ENCODE results near the gene GALNT1. TPM values are rescaled to one million over a fixed set of nuclear protein-coding genes. Genes with fewer than 3 reads are reported as not detected.
A peak's percentile ranks its signal among the peaks of the same experiment; 100 is the strongest.

The GALNT1 gene
- total RNA-seq, 1 experiment from 2014 or later = 105 TPM

DNA sequence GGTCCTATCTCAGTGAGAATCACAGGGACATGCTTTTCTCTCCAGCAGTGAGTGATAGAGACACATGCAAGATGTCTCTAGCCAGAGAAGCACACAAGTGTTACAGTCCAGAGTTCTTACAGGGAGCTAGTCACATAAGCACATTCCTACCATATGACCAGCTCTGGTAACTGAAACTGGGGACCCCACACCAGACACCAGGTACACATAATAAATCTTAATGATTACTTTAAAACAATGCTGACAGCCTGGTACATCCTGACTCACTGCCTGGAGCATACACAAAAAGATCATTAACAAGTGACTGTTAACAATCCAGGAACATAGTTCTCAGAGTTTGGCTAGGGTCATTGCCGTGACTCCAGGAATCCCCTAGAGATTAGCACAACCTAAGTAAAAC, 53.6 kb downstream of the GALNT1 start:
- CTCF ChIA-PET = interaction anchor here (0.5 to 1.2 kb wide), 3 partner anchors 19 to 157 kb away, joined by 3 to 4 read pairs (median 4); no protein-coding TSS in a partner anchor
- Mint-ChIP-seq H3K4me1 (ENCODE audit: low read depth, unreplicated experiment) (peaks cover 21% of the 10 kb centered on the region), H3K27me3 (ENCODE audit: unreplicated experiment) (no peaks in the 10 kb centered on the region), H3K27ac (ENCODE audit: unreplicated experiment) (peak overlapping the region; percentile 60), H3K4me3 (ENCODE audit: low read depth, unreplicated experiment) (no peak overlapping the region), H3K9me3 (ENCODE audit: low read depth, unreplicated experiment) (peaks cover 7% of the 10 kb centered on the region), H3K36me3 (ENCODE audit: insufficient read depth, unreplicated experiment) (peaks cover 5% of the 10 kb centered on the region)
- peak; percentile 34 for DNase-seq
- BruUV-seq (replicated peaks) = no TSS peak
- TF ChIP-seq, protein P1, sequence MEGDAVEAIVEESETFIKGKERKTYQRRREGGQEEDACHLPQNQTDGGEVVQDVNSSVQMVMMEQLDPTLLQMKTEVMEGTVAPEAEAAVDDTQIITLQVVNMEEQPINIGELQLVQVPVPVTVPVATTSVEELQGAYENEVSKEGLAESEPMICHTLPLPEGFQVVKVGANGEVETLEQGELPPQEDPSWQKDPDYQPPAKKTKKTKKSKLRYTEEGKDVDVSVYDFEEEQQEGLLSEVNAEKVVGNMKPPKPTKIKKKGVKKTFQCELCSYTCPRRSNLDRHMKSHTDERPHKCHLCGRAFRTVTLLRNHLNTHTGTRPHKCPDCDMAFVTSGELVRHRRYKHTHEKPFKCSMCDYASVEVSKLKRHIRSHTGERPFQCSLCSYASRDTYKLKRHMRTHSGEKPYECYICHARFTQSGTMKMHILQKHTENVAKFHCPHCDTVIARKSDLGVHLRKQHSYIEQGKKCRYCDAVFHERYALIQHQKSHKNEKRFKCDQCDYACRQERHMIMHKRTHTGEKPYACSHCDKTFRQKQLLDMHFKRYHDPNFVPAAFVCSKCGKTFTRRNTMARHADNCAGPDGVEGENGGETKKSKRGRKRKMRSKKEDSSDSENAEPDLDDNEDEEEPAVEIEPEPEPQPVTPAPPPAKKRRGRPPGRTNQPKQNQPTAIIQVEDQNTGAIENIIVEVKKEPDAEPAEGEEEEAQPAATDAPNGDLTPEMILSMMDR (IDR thresholded peaks at IDR 0.05; ENCODE audit: unreplicated experiment) = no peak
- intact Hi-C loops (cut with micrococcal nuclease; ENCODE audit: unreplicated experiment) = no loop called here

DNA sequence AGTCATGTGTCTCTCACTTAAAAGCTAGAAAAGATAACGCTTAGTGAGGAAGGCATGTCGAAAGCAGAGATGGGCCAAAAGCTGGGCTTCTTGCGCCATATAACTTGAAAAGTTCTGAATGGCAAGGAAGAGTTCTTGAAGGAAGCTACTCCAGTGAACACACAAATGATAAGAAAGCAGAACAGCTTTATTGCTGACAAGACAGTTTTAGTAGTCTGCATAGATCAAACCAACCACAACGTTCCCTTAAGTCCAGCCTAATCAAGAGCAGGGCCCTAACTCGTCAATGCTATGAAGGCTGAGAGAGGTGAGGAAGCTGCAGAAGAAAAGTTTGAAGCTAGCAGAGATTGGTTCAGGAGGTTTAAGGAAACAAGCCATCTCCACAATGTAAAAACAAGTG, 55.7 kb downstream of the GALNT1 start:
- no peak for DNase-seq
- Mint-ChIP-seq H3K27ac (ENCODE audit: unreplicated experiment) (no peak overlapping the region), H3K9me3 (ENCODE audit: low read depth, unreplicated experiment) (peaks cover 3% of the 10 kb centered on the region), H3K27me3 (ENCODE audit: unreplicated experiment) (no peaks in the 10 kb centered on the region), H3K36me3 (ENCODE audit: insufficient read depth, unreplicated experiment) (peaks cover 5% of the 10 kb centered on the region), H3K4me1 (ENCODE audit: low read depth, unreplicated experiment) (peaks cover 33% of the 10 kb centered on the region), H3K4me3 (ENCODE audit: low read depth, unreplicated experiment) (no peak overlapping the region)
- no TSS peak for BruUV-seq (replicated peaks)
- CTCF ChIA-PET = no interaction called here
- intact Hi-C loops (cut with micrococcal nuclease; ENCODE audit: unreplicated experiment) = no loop called here
- TF ChIP-seq, protein P1 (IDR thresholded peaks at IDR 0.05; ENCODE audit: unreplicated experiment) = no peak

DNA sequence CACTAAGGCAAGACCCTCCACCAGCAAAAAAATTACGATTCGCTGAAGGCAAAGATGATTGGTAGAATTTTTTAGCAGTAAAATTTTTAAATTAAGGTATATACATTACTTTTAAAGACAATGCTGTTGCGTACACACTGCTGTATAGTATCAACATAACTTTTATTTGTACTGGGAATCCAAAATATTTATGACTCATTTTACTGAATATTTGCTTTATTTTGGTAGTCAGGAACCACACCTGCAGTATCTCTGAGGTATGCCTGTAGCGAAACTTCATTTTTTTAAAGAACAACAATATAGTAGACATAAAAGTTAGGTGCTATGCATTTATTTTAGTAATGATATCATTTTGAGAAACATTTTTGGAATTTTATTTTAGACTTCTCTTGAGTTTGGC, 57.8 kb downstream of the GALNT1 start:
- no peak for DNase-seq
- H3K27me3 Mint-ChIP-seq (ENCODE audit: unreplicated experiment) = no peaks in the 10 kb centered on the region
- H3K27ac Mint-ChIP-seq (ENCODE audit: unreplicated experiment) = no peak overlapping the region
- BruUV-seq (replicated peaks) = no TSS peak
- H3K4me1 Mint-ChIP-seq (ENCODE audit: low read depth, unreplicated experiment) = peaks cover 35% of the 10 kb centered on the region
- TF ChIP-seq, protein P1 (IDR thresholded peaks at IDR 0.05; ENCODE audit: unreplicated experiment) = no peak
- peaks cover 5% of the 10 kb centered on the region for H3K36me3 Mint-ChIP-seq (ENCODE audit: insufficient read depth, unreplicated experiment)
- no peak overlapping the region for H3K4me3 Mint-ChIP-seq (ENCODE audit: low read depth, unreplicated experiment)
- H3K9me3 Mint-ChIP-seq (ENCODE audit: low read depth, unreplicated experiment) = peaks cover 3% of the 10 kb centered on the region
- CTCF ChIA-PET = no interaction called here
- intact Hi-C loops (cut with micrococcal nuclease; ENCODE audit: unreplicated experiment) = no loop called here

DNA sequence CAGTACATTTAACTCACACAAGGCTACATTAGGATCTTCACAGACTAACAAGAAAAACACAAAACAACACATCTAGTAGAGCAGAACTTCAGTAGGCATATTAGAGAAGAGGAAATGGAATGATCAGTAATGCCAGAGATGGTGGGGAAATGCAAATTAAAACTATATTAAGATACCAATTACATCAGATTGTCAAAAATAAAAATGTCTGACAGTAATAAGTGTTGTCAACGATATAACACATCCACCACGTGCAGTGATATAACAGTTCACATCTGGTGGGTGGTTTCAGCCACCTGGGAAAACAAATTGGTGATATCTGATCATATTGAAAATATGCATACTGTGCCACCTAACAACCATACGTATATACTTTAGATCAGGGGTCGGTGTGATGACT, 59.9 kb downstream of the GALNT1 start:
- Mint-ChIP-seq H3K36me3 (ENCODE audit: insufficient read depth, unreplicated experiment) (peaks cover 5% of the 10 kb centered on the region), H3K9me3 (ENCODE audit: low read depth, unreplicated experiment) (peaks cover 3% of the 10 kb centered on the region), H3K27me3 (ENCODE audit: unreplicated experiment) (no peaks in the 10 kb centered on the region), H3K4me3 (ENCODE audit: low read depth, unreplicated experiment) (no peak overlapping the region), H3K27ac (ENCODE audit: unreplicated experiment) (no peak overlapping the region), H3K4me1 (ENCODE audit: low read depth, unreplicated experiment) (peaks cover 18% of the 10 kb centered on the region)
- no TSS peak for BruUV-seq (replicated peaks)
- TF ChIP-seq, protein P1 (IDR thresholded peaks at IDR 0.05; ENCODE audit: unreplicated experiment) = no peak
- intact Hi-C loops (cut with micrococcal nuclease; ENCODE audit: unreplicated experiment) = no loop called here
- CTCF ChIA-PET = no interaction called here
- DNase-seq = no peak
